BLaER1 treated with 17β-estradiol and CSF1 and Interleukin-3, amounts not matched to agents 10 nM and 100 nM (cell line): Measurements from ENCODE around the gene CGB1.
A peak's percentile ranks its signal among the peaks of the same experiment; 100 is the strongest.
"Not testable (repeated sequence)": the region's sequence is repeated elsewhere in the genome, so short reads cannot be mapped to it uniquely, and the experiment has no call there.

Experiments used
- H3K27ac ChIP-seq, 11 experiments: shearing (Covaris generic); formaldehyde crosslinking; 2 replicates each; pipeline ENCODE4 v1.8.1; 2022
- H3K27me3 ChIP-seq, 11 experiments: shearing (Covaris generic); formaldehyde crosslinking; 2 replicates each; pipeline ENCODE4 v1.8.1; 2022
- H3K36me3 ChIP-seq, 11 experiments: shearing (Covaris generic); formaldehyde crosslinking; 2 replicates each; pipeline ENCODE4 v1.8.1; 2022
- H3K4me1 ChIP-seq, 10 experiments: shearing (Covaris generic); formaldehyde crosslinking; 2 replicates each; pipeline ENCODE4 v1.8.1; 2022
- H3K4me2 ChIP-seq, 11 experiments: shearing (Covaris generic); formaldehyde crosslinking; 2 replicates each; pipeline ENCODE4 v1.8.1; 2022
- H3K4me3 ChIP-seq, 10 experiments: shearing (Covaris generic); formaldehyde crosslinking; 2 replicates each; pipeline ENCODE4 v1.8.1; 2022
- H3K9ac ChIP-seq, 11 experiments: shearing (Covaris generic); formaldehyde crosslinking; 2 replicates each; pipeline ENCODE4 v1.8.1; 2022
- H3K9me3 ChIP-seq, 11 experiments: shearing (Covaris generic); formaldehyde crosslinking; replicated peaks in 1 of 11; 2 replicates each; pipeline ENCODE4 v1.8.1; 2022
- H4K20me1 ChIP-seq, 11 experiments: shearing (Covaris generic); formaldehyde crosslinking; 2 replicates each; pipeline ENCODE4 v1.8.1; 2022
- Cebpa-rat ChIP-seq, 11 experiments: shearing (Covaris generic); IDR thresholded peaks; 2 replicates each; pipeline ENCODE4 v1.8.1; 2022

Gene CGB1

DNA sequence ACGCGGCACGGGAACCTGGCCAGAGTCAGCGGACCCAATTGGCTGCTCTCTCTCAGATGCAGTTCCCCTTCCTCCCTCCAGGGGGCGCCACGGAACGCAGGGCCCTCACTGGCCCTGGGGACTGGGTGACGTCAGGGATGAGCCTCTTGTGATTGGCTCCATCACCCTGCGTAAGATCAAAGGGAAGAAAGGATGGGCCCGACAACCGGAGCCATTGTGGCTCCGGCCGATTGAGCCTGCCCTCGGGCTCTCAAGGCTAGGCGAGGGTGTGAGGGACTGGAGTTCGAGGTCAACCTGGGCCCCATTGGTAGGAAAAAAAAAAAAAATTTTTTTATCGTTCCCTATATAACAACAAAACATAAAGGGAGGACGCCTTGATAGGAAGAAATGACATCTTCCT is at the start of gene CGB1:
TSS of gene CGB1 (minus strand) at position 81 of the 400 bp plus-strand sequence. CDS start 184 bp downstream, outside the sequence.
- not testable (repeated sequence) for H3K27ac ChIP-seq, H3K4me3 ChIP-seq, H3K36me3 ChIP-seq, H3K27me3 ChIP-seq, H4K20me1 ChIP-seq, H3K9ac ChIP-seq, H3K9me3 ChIP-seq, H3K4me2 ChIP-seq
- peaks cover 0 to 13% (median 0%) of the 10 kb centered on the region in 10 experiments; a peak in 7 of 20 replicates for H3K4me1 ChIP-seq

DNA sequence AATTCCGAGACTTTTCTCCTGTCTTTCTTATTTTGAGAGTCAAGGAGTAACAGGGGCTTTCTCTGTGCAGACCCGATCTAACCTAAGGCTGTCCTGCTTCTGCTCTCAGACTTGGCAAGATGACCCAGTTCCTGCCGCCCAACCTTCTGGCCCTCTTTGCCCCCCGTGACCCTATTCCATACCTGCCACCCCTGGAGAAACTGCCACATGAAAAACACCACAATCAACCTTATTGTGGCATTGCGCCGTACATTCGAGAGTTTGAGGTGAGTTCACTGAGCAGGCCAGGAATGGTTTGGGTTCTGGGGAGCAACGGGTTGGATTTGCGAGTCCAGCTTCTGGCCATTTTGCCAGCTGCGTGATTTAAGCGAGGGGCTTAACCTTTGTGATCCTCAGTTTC is 49.6 kb upstream of the CGB1 start:
- H3K9me3 ChIP-seq = peaks cover 0 to 8% (median 0%) of the 10 kb centered on the region in 11 experiments; a peak in 2 of 22 replicates
- H3K27ac ChIP-seq = peak overlapping the region; percentile 82 to 97 (median 94); a peak in 21 of 22 replicates
- TF ChIP-seq Cebpa-rat (IDR thresholded peaks at IDR 0.05) = no peak
- peak overlapping the region; percentile 90 to 98 (median 95) for H3K9ac ChIP-seq
- peaks cover 55 to 60% (median 58%) of the 10 kb centered on the region in 11 experiments for H4K20me1 ChIP-seq
- no peaks in the 10 kb centered on the region for H3K27me3 ChIP-seq
- peak overlapping the region; percentile 73 to 95 (median 82) for H3K4me3 ChIP-seq
- peaks cover 22 to 38% (median 31%) of the 10 kb centered on the region in 10 experiments for H3K4me1 ChIP-seq
- peak overlapping the region; percentile 89 to 99 (median 97) for H3K4me2 ChIP-seq
- H3K36me3 ChIP-seq = peaks cover 34 to 53% (median 51%) of the 10 kb centered on the region in 11 experiments

DNA sequence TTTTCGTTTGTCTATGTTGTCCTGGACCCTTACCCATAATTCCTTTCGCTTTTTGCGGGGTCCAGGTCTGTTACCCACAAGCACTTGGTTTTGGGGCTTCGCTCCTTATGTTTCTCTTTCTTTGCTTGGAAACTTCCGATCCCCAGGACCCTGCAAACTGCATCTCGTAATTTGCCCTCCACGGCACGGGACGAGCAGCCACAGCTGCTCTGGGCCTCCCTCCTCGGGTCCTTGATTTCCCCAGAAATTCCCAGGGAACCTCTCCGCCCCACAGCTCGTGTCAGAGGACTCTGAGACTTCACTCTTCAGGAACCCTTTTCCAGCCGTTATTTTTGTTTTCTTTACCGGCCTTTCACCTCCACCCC is 49.2 kb upstream of the CGB1 start:
- Histone ChIP-seq H3K27me3 (no peaks in the 10 kb centered on the region), H4K20me1 (peaks cover 50 to 55% (median 53%) of the 10 kb centered on the region in 11 experiments), H3K4me2 (peak overlapping the region; percentile 89 to 99 (median 97)), H3K36me3 (peaks cover 29 to 49% (median 46%) of the 10 kb centered on the region in 11 experiments), H3K27ac (peak overlapping the region; percentile 82 to 97 (median 94)), H3K9ac (peak overlapping the region; percentile 90 to 98 (median 95)), H3K4me3 (peak overlapping the region; percentile 73 to 95 (median 82)), H3K9me3 (peaks cover 0 to 8% (median 0%) of the 10 kb centered on the region in 11 experiments; a peak in 2 of 22 replicates), H3K4me1 (peaks cover 22 to 38% (median 31%) of the 10 kb centered on the region in 10 experiments)
- TF ChIP-seq Cebpa-rat (IDR thresholded peaks at IDR 0.05) = no peak

DNA sequence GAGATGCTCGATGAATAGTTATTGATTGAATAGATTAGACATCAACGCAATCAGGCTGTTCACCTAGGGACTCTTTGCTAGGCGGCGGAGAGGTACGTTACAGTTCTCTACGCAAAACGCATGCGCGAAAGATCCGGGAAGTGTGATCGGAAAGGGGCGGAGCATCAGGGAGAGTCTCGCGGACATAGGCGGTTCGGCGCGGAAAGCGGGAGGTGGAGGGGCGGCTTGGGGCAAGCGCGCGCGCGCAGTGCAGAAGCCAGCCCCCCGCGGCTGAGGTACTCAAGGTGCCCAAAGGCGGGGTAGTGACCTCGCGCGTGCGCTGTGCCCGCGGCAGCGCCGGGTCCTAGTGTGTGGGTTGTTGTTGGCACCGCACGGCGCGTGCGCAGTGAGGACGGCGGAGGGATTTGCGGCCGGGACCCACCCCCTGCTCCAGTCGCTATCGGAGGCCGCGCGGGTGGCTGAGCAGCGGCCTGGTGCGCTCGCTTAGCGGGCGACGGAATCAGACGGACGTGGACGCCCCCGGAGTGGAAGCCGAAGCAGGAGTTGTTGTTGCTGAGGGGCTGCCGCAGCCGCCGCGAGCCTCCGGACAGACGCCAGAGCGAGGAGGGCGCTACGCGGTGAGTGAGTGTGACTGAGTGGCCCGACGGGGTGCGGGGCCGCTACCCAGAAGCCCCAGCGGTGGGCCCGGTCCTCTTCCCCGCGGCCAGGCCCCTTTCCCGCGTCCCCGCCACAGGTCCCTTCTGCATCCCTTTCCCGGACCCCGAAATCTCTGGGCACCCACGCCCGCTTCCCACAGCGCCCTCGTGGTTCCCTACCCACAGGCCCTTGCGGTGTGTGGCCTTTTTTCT is 48.5 kb upstream of the CGB1 start, which contains the start of gene SNRNP70:
TSS of gene SNRNP70 (plus strand) at position 432 of the 848 bp plus-strand sequence. CDS start 964 bp downstream, outside the sequence.
- H3K9me3 ChIP-seq = peaks cover 0 to 8% (median 0%) of the 10 kb centered on the region in 11 experiments; a peak in 2 of 22 replicates
- peak within 1 kb of the TSS; percentile 89 to 99 (median 97) for H3K4me2 ChIP-seq
- H3K27ac ChIP-seq = peak within 1 kb of the TSS; percentile 82 to 97 (median 94)
- H3K4me1 ChIP-seq = peaks cover 22 to 38% (median 31%) of the 10 kb centered on the region in 10 experiments
- no peaks in the 10 kb centered on the region for H3K27me3 ChIP-seq
- no peak for TF ChIP-seq Cebpa-rat (IDR thresholded peaks at IDR 0.05)
- peak within 1 kb of the TSS; percentile 73 to 95 (median 82) for H3K4me3 ChIP-seq
- H4K20me1 ChIP-seq = peaks cover 44 to 49% (median 47%) of the 10 kb centered on the region in 11 experiments
- H3K36me3 ChIP-seq = peaks cover 23 to 42% (median 40%) of the 10 kb centered on the region in 11 experiments
- H3K9ac ChIP-seq = peak within 1 kb of the TSS; percentile 90 to 98 (median 95)

DNA sequence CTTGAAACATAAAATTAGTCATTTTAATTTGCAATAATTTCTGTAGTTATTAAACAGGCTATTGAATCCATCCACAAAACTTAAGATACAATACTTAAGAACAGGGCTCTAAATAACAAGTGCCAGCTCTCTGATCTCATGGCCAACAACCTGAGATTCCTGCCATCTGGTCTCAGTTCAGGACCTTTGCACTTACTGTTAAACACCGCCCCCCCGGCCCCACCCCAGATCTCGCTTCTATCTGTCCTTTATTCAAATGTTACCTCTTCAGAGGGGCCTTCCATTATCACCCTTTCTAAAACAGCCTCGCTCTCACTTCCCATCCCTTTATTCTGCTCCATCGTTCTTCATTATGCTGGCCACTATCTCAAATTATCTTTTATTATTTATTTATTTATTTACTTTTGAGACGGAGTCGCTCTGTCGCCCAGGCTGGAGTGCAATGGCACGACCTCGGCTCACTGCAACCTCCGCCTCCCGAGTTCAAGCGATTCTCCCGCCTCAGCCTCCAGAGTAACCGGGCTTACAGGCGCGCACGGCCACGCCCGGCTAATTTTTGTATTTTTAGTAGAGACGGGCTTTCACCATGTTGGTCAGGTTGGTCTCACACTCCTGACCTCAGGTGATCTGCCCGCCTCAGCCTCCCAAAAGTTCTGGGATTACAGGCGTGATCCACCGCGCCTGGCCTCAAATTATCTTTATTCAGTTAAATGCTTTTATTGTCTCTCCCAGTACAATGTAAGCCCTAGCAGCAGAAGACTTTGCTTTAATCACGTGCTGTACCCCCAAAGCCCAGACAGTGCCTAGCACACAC is 47.7 kb upstream of the CGB1 start:
- Histone ChIP-seq H3K9me3 (peaks cover 0 to 8% (median 0%) of the 10 kb centered on the region in 11 experiments; a peak in 2 of 22 replicates), H3K36me3 (peaks cover 16 to 34% (median 32%) of the 10 kb centered on the region in 11 experiments), H3K9ac (peak overlapping the region; percentile 90 to 98 (median 95)), H4K20me1 (peaks cover 36 to 41% (median 39%) of the 10 kb centered on the region in 11 experiments), H3K4me3 (peak overlapping the region; percentile 73 to 95 (median 82); a peak in 17 of 20 replicates), H3K4me1 (peaks cover 22 to 38% (median 31%) of the 10 kb centered on the region in 10 experiments), H3K4me2 (peak overlapping the region; percentile 58 to 89 (median 82)), H3K27me3 (no peaks in the 10 kb centered on the region), H3K27ac (peak overlapping the region; percentile 82 to 97 (median 94))
- TF ChIP-seq Cebpa-rat (IDR thresholded peaks at IDR 0.05) = no peak

DNA sequence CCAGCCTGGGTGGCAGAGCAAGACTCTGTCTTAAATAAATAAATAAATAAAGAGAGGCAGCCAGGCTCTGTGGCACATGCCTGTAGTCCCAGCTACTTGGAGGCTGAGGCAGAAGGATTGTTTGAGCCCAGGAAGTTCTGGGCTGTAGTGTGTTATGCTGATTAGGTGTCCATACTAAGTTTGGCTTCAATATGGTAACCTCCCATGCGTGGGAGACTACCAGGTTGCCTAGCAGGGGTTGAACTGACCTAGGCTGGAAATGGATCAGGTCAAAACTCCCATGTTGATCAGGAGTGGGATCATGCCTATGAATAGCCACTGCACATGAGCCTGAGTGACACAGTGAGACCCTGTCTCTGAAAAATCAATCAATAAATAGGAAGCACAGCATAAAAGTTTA is 44.6 kb upstream of the CGB1 start:
- Histone ChIP-seq H3K4me2 (no peak overlapping the region), H3K4me1 (peaks cover 5 to 12% (median 7%) of the 10 kb centered on the region in 10 experiments), H3K4me3 (no peak overlapping the region), H4K20me1 (peaks cover 5 to 10% (median 8%) of the 10 kb centered on the region in 11 experiments; a peak in 21 of 22 replicates), H3K9ac (no peak overlapping the region; a peak in 1 of 22 replicates), H3K36me3 (peaks cover 0 to 3% (median 1%) of the 10 kb centered on the region in 11 experiments; a peak in 14 of 22 replicates), H3K27me3 (no peaks in the 10 kb centered on the region), H3K27ac (no peak overlapping the region), H3K9me3 (peaks cover 0 to 8% (median 0%) of the 10 kb centered on the region in 11 experiments; a peak in 2 of 22 replicates)
- TF ChIP-seq Cebpa-rat (IDR thresholded peaks at IDR 0.05) = no peak

DNA sequence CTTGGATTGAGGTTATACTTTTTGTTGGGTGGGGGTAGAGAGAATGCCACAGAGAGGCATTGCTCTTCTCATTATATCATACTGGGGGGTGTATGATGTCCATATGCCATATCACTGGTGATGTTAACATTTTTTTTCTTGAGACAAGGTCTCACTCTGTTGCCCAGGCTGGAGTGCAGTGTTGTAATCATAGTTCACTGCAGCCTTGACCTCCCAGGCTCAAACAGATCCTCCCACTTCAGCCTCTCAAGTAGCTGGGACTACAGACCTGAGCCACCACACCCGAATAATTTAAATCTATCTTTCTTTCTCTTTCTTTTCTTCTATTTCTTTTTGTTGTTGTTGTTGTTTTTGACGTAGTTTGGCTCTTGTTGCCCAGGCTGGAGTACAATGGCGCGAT is 43.7 kb upstream of the CGB1 start:
- no peak overlapping the region for H3K27ac ChIP-seq
- no peak for TF ChIP-seq Cebpa-rat (IDR thresholded peaks at IDR 0.05)
- H3K4me2 ChIP-seq = no peak overlapping the region
- no peaks in the 10 kb centered on the region for H3K36me3 ChIP-seq
- peaks cover 0 to 8% (median 0%) of the 10 kb centered on the region in 11 experiments; a peak in 2 of 22 replicates for H3K9me3 ChIP-seq
- no peaks in the 10 kb centered on the region for H3K27me3 ChIP-seq
- H3K4me1 ChIP-seq = peaks cover 4 to 10% (median 6%) of the 10 kb centered on the region in 10 experiments; a peak in 18 of 20 replicates
- H3K9ac ChIP-seq = no peak overlapping the region
- peaks cover 0 to under 1% (median 0%) of the 10 kb centered on the region in 11 experiments; a peak in 6 of 22 replicates for H4K20me1 ChIP-seq
- no peak overlapping the region for H3K4me3 ChIP-seq

DNA sequence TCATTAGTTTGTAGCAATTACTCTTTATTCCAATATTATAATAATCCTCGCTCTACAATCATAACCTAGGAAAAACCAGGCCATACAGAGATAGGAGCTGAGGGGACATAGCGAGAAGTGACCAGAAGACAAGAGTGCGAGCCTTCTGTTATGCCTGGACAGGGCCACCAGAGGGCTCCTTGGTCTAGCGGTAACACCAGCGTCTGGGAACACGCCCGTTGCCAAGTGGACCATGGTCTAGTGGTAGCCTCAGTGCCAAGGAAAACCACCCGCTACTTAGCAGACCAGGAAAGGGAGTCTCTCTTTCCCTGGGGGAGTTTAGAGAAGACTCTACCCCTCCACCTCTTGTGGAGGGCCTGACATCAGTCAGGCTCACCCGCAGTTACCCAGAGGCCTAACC is 38.2 kb upstream of the CGB1 start:
- H3K4me3 ChIP-seq = not testable (repeated sequence)

More for the DNA sequence above, 38.2 kb upstream of the CGB1 start:
- H3K4me1 ChIP-seq = peaks cover 0 to 11% (median 7%) of the 10 kb centered on the region in 10 experiments; a peak in 10 of 20 replicates
- H4K20me1 ChIP-seq, H3K9ac ChIP-seq, H3K36me3 ChIP-seq, H3K27me3 ChIP-seq, H3K4me2 ChIP-seq, H3K27ac ChIP-seq: not testable (repeated sequence)
- H3K9me3 ChIP-seq = peaks cover 0 to 10% (median 0%) of the 10 kb centered on the region in 11 experiments; a peak in 1 of 22 replicates
